ENCODE results near the gene SYMPK.

Gene SYMPK

DNA sequence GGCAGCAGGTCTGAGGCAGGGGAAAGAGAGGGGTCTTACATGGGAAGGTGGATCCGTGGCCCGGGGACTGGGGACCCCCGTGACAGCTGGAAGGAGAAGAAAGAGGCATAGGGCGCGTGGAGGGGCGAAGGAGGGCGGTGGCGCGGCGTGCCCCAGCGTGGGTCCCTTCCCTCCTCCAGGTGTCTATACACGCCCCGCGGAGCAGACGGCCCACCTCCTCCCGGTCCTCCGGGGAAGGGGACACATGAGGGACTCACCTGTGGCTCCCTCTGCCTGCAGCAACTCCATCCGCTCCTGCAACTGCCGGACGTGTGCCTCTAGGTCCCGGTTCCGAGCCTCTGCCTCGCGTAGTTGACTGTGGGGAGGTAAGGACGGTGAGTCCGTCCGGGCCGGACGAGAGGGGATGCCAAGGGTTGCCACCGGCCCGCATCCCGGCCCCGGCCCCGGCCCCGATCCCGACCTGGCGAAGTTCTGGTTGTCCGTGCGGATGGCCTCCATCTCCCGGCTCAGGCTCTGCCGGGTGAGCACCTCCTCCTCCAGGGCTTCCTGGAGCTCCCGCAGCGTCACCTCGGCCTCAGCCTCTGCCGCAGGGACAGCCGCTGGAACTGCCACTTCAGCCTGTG is 91.5 kb downstream of the SYMPK start:
- Histone ChIP-seq H3K79me2 (ENCODE audit: insufficient read depth, low read length) (no peaks in the 10 kb centered on the region), H3K27ac (ENCODE audit: low read depth, low read length) (no peak overlapping the region), H3K9me2 (replicated peaks; ENCODE audit: insufficient read depth, low read length) (no peaks in the 10 kb centered on the region), H3K27me3 (ENCODE audit: low read length) (no peaks in the 10 kb centered on the region), H2AFZ (ENCODE audit: low read depth, low read length, severe bottlenecking) (no peak overlapping the region), H3K9me3 (ENCODE audit: insufficient read depth, low read length) (no peaks in the 10 kb centered on the region), H3K4me2 (ENCODE audit: low read depth, low read length, poor library complexity, severe bottlenecking) (no peak overlapping the region), H3K36me3 (ENCODE audit: low read length) (no peaks in the 10 kb centered on the region), H4K20me1 (ENCODE audit: low read depth, low read length) (no peaks in the 10 kb centered on the region), H3K9ac (ENCODE audit: low read length) (no peak overlapping the region), H3F3A (ENCODE audit: insufficient read depth) (peaks cover 4% of the 10 kb centered on the region; the same call in 1 of the 2 replicates), H3K4me3 (ENCODE audit: insufficient read depth, low read length, poor library complexity, severe bottlenecking) (no peak overlapping the region)
- TF ChIP-seq, protein P1, sequence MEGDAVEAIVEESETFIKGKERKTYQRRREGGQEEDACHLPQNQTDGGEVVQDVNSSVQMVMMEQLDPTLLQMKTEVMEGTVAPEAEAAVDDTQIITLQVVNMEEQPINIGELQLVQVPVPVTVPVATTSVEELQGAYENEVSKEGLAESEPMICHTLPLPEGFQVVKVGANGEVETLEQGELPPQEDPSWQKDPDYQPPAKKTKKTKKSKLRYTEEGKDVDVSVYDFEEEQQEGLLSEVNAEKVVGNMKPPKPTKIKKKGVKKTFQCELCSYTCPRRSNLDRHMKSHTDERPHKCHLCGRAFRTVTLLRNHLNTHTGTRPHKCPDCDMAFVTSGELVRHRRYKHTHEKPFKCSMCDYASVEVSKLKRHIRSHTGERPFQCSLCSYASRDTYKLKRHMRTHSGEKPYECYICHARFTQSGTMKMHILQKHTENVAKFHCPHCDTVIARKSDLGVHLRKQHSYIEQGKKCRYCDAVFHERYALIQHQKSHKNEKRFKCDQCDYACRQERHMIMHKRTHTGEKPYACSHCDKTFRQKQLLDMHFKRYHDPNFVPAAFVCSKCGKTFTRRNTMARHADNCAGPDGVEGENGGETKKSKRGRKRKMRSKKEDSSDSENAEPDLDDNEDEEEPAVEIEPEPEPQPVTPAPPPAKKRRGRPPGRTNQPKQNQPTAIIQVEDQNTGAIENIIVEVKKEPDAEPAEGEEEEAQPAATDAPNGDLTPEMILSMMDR (IDR thresholded peaks at IDR 0.05; ENCODE audit: insufficient read depth, low read length, poor library complexity, severe bottlenecking), result no peak
- no peak for TF ChIP-seq EZH2phosphoT487 (conservative IDR thresholded peaks at IDR 0.05; ENCODE audit: low read length)

DNA sequence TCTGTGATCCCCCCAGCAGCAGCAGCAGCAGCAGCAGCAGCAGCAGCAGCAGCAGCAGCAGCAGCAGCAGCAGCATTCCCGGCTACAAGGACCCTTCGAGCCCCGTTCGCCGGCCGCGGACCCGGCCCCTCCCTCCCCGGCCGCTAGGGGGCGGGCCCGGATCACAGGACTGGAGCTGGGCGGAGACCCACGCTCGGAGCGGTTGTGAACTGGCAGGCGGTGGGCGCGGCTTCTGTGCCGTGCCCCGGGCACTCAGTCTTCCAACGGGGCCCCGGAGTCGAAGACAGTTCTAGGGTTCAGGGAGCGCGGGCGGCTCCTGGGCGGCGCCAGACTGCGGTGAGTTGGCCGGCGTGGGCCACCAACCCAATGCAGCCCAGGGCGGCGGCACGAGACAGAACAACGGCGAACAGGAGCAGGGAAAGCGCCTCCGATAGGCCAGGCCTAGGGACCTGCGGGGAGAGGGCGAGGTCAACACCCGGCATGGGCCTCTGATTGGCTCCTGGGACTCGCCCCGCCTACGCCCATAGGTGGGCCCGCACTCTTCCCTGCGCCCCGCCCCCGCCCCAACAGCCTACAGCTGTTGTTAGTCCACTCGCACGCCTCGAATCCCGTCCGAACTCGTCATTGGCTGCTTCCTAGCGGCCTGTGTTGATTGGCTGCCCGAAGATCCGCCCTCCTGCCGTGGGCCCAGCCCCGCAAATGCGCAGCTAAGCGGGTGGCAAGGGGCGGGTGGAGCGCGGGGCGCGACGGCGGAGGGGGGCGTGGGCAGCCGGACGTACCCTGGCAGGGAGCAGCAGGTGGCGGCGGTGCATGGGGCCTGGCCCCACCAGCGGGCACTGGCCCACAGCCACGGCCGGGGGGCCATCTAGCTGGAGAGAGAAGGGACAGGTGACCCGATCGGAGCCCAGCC is 92.5 kb downstream of the SYMPK start:
- H3K27ac ChIP-seq (ENCODE audit: low read depth, low read length), result peak overlapping the region; percentile 44
- no peaks in the 10 kb centered on the region for H4K20me1 ChIP-seq (ENCODE audit: low read depth, low read length)
- TF ChIP-seq, protein P1 (IDR thresholded peaks at IDR 0.05; ENCODE audit: insufficient read depth, low read length, poor library complexity, severe bottlenecking), result peak; percentile 96
- no peak for TF ChIP-seq EZH2phosphoT487 (conservative IDR thresholded peaks at IDR 0.05; ENCODE audit: low read length)
- H3K79me2 ChIP-seq (ENCODE audit: insufficient read depth, low read length), result no peaks in the 10 kb centered on the region
- H3K4me3 ChIP-seq (ENCODE audit: insufficient read depth, low read length, poor library complexity, severe bottlenecking), result peak overlapping the region; percentile 62
- no peaks in the 10 kb centered on the region for H3K36me3 ChIP-seq (ENCODE audit: low read length)
- H3K9ac ChIP-seq (ENCODE audit: low read length), result peak overlapping the region; percentile 58
- H3K9me3 ChIP-seq (ENCODE audit: insufficient read depth, low read length), result no peaks in the 10 kb centered on the region
- peak overlapping the region; percentile 95 for H3K4me2 ChIP-seq (ENCODE audit: low read depth, low read length, poor library complexity, severe bottlenecking)
- no peaks in the 10 kb centered on the region for H3K9me2 ChIP-seq (replicated peaks; ENCODE audit: insufficient read depth, low read length)
- peaks cover 4% of the 10 kb centered on the region; the same call in 1 of the 2 replicates for H3F3A ChIP-seq (ENCODE audit: insufficient read depth)
- no peaks in the 10 kb centered on the region for H3K27me3 ChIP-seq (ENCODE audit: low read length)
- H2AFZ ChIP-seq (ENCODE audit: low read depth, low read length, severe bottlenecking), result peak overlapping the region; percentile 23

DNA sequence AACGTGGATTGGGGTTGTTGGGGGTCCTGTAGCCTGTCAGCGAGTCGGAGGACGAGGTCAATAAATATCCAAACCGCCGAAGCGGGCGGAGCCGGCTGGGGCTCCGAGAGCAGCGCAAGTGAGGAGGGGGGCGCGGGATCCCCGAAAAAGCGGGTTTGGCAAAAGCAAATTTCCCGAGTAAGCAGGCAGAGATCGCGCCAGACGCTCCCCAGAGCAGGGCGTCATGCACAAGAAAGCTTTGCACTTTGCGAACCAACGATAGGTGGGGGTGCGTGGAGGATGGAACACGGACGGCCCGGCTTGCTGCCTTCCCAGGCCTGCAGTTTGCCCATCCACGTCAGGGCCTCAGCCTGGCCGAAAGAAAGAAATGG is 93.1 kb downstream of the SYMPK start:
- H2AFZ ChIP-seq (ENCODE audit: low read depth, low read length, severe bottlenecking), result peak overlapping the region; percentile 61
- peak overlapping the region; percentile 62 for H3K4me3 ChIP-seq (ENCODE audit: insufficient read depth, low read length, poor library complexity, severe bottlenecking)
- no peaks in the 10 kb centered on the region for H3K27me3 ChIP-seq (ENCODE audit: low read length)
- peak overlapping the region; percentile 95 for H3K4me2 ChIP-seq (ENCODE audit: low read depth, low read length, poor library complexity, severe bottlenecking)
- peaks cover 4% of the 10 kb centered on the region; the same call in 1 of the 2 replicates for H3F3A ChIP-seq (ENCODE audit: insufficient read depth)
- no peaks in the 10 kb centered on the region for H3K79me2 ChIP-seq (ENCODE audit: insufficient read depth, low read length)
- H3K27ac ChIP-seq (ENCODE audit: low read depth, low read length), result peak overlapping the region; percentile 44
- H3K36me3 ChIP-seq (ENCODE audit: low read length), result no peaks in the 10 kb centered on the region
- no peaks in the 10 kb centered on the region for H3K9me2 ChIP-seq (replicated peaks; ENCODE audit: insufficient read depth, low read length)
- H3K9ac ChIP-seq (ENCODE audit: low read length), result peak overlapping the region; percentile 58
- no peak for TF ChIP-seq EZH2phosphoT487 (conservative IDR thresholded peaks at IDR 0.05; ENCODE audit: low read length)
- TF ChIP-seq, protein P1 (IDR thresholded peaks at IDR 0.05; ENCODE audit: insufficient read depth, low read length, poor library complexity, severe bottlenecking), result no peak
- no peaks in the 10 kb centered on the region for H3K9me3 ChIP-seq (ENCODE audit: insufficient read depth, low read length)
- H4K20me1 ChIP-seq (ENCODE audit: low read depth, low read length), result no peaks in the 10 kb centered on the region
